Testis (tissue), 2 donors: Measurements from ENCODE around the gene MRGPRX3.

Experiments
- CTCF ChIP-seq, 3 experiments: fragments of 450-650 bp in 2 of 3; fragments of 200-600 bp in 1 of 3; sonication (generic) in 1 of 3; IDR thresholded peaks; one replicate each; pipeline ENCODE4 v1.5.1; 2016 to 2019; ENCODE audit warnings: antibody characterized with exemption in 3 of 3, mild to moderate bottlenecking in 2 of 3, moderate library complexity in 1 of 3
- POLR2A ChIP-seq: fragments of 450-650 bp; IDR thresholded peaks from one replicate; pipeline ENCODE4 v1.6.1; 2017; ENCODE audit warnings: antibody characterized with exemption, mild to moderate bottlenecking, moderate library complexity

- TF ChIP-seq CTCF (IDR thresholded peaks at IDR 0.05): no peak
- no peak for TF ChIP-seq POLR2A
These were observed 40.6 kb upstream of the MRGPRX3 start for GRCh38 chr11:18091731-18092130.
